Naive thymus-derived CD8-positive, alpha-beta T cell (primary cell): ENCODE data around the gene DYRK3. TPM values are rescaled to one million over a fixed set of nuclear protein-coding genes. Genes with fewer than 3 reads are reported as not detected.

Experiments used
- ATAC-seq, 2 donors: fragments of 150-1000 bp; cut with Tn5 transposase in 1 of 2; sonication (Bioruptor Pico), chemical (Tn5 transposase) in 1 of 2; 1 replicate in 1 of 2; 2 replicates in 1 of 2; pipeline ENCODE4 v1.10.0; 2021; ENCODE audit warnings: mild to moderate bottlenecking in 2 of 2, moderate library complexity in 2 of 2
- POLR2A ChIA-PET: fragments of 350-600 bp; sonication (Branson Sonifier 250); formaldehyde crosslinking; loops from one replicate; lab custom pipeline; 2021; ENCODE audit warnings: antibody characterized with exemption; lab: Charles Lee
- DNase-seq, 10 donors: peaks; one replicate each; pipeline versions ENCODE4 v3.0.0 to v3.0.0-alpha.2; 2020 to 2022
- H3K27ac Mint-ChIP-seq, 10 donors: one replicate each; pipeline ENCODE4 v1.8.0; 2020 to 2022; ENCODE audit warnings: mild to moderate bottlenecking in 10 of 10, mixed read lengths in 10 of 10, moderate library complexity in 4 of 10, inconsistent platforms in 1 of 10
- H3K27me3 Mint-ChIP-seq, 5 donors: one replicate each; pipeline ENCODE4 v1.8.0; 2021 to 2022; ENCODE audit warnings: mixed read lengths in 5 of 5
- H3K36me3 Mint-ChIP-seq, 3 donors: one replicate each; pipeline ENCODE4 v1.8.0; 2020 to 2022; ENCODE audit warnings: mixed read lengths in 3 of 3, mild to moderate bottlenecking in 2 of 3, inconsistent platforms in 1 of 3
- H3K4me1 Mint-ChIP-seq, 4 donors: one replicate each; pipeline ENCODE4 v1.8.0; 2021 to 2022; ENCODE audit warnings: mixed read lengths in 4 of 4
- H3K4me3 Mint-ChIP-seq, 10 donors: one replicate each; pipeline ENCODE4 v1.8.0; 2020 to 2022; ENCODE audit warnings: mild to moderate bottlenecking in 10 of 10, mixed read lengths in 10 of 10, moderate library complexity in 6 of 10, inconsistent platforms in 1 of 10
- H3K9me3 Mint-ChIP-seq, 9 donors: one replicate each; pipeline ENCODE4 v1.8.0; 2020 to 2022; ENCODE audit warnings: mixed read lengths in 9 of 9, mild to moderate bottlenecking in 3 of 9, inconsistent platforms in 1 of 9, moderate library complexity in 1 of 9
- polyA plus RNA-seq, 3 donors: library from polyadenylated mRNA; unstranded; fragments of 300-500 nt; fragmentation: Illumina TruSeq; gene quantifications; one replicate each; pipeline ENCODE4 v1.2.3, GENCODE V29; 2021
- total RNA-seq, 8 experiments: library from RNA in 2 of 8; stranded (reverse) in 2 of 8; gene quantifications; one replicate each; pipeline ENCODE4 v1.2.3 and lab custom pipeline; 2021 to 2026

DYRK3 gene
- total RNA-seq (under 1 TPM; 0.22 to 0.34 TPM), polyA plus RNA-seq (not detected), total RNA-seq (lab: John Stamatoyannopoulos, UW) (3.0 to 10.9 (median 6.3) reads per million in 6 experiments)

DNA sequence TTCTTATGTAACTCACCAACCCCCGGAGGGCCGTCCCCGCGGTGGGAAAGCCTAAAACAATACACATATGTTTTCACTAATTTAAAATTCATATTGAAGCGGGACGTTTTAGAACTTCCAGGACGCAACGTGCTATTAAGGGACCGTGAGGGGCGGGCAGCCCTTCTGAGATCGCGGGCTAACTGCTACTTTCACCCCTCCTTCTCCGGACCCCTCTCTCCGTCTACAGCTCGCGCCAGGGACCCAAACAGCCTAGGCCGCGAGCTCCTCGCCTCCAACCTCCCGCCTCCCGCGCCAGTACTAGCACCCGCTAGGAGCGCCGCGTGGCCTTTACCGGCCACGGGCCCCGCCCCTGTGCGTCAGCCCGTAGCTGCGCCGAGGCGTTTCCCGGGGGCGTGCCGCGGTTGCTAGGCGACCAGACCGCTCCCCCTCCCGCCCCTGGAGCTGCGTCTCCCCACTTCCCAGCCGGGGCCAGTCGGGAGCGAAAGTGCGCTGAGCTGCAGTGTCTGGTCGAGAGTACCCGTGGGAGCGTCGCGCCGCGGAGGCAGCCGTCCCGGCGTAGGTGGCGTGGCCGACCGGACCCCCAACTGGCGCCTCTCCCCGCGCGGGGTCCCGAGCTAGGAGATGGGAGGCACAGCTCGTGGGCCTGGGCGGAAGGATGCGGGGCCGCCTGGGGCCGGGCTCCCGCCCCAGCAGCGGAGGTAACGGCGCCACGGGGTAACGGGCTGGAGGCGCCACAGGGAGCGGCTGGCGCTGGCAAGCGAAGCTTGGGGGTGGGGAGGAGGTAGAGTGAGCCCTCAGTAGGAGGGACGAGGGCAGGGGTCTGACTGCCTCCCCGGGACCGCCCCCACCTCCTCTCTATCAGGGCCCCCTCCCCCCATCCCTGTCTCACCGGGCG is at the start of gene DYRK3:
Gene DYRK3 (plus strand): TSS at position 457 of the 898 bp plus-strand sequence. CDS start 168 bp downstream, at position 625.
- Mint-ChIP-seq H3K36me3 (no peaks in the 10 kb centered on the region), H3K4me1 (peaks cover 4 to 24% (median 16%) of the 10 kb centered on the region in 4 donors), H3K27ac (peak within 1 kb of the TSS; percentile 68 to 92 (median 87)), H3K27me3 (peaks cover 0 to 8% (median 6%) of the 10 kb centered on the region in 5 donors), H3K9me3 (no peaks in the 10 kb centered on the region), H3K4me3 (peak within 1 kb of the TSS; percentile 80 to 94 (median 90))
- ATAC-seq (peak; percentile 91 to 92), DNase-seq (peak; percentile 80 to 93 (median 83))
- POLR2A ChIA-PET, result interaction anchor here (0.6 to 2.1 kb wide), 8 partner anchors 23 to 952 kb away, joined by 3 to 9 read pairs (median 4); partner anchors contain the start of genes EIF2D and IKBKE

- H3K4me1 Mint-ChIP-seq, result peaks cover 27 to 77% (median 62%) of the 10 kb centered on the region in 4 donors
- H3K4me3 Mint-ChIP-seq, result no peak overlapping the region
- H3K27me3 Mint-ChIP-seq, result no peaks in the 10 kb centered on the region
- no peaks in the 10 kb centered on the region for H3K9me3 Mint-ChIP-seq
- H3K27ac Mint-ChIP-seq, result peak overlapping the region in 9 of 10 donors; percentile 40 to 99 (median 74)
- POLR2A ChIA-PET, result interaction anchor here (0.6 to 30.9 kb wide), 3 partner anchors 26 to 80 kb away, joined by 6 to 825 read pairs (median 25); no protein-coding TSS in a partner anchor
- DNase-seq, result no peak
- H3K36me3 Mint-ChIP-seq, result peaks cover 4 to 84% (median 21%) of the 10 kb centered on the region in 3 donors
- no peak for ATAC-seq
Observed at GRCh38 chr1:206586501-206587445, 48.6 kb upstream of the DYRK3 start.

DNA sequence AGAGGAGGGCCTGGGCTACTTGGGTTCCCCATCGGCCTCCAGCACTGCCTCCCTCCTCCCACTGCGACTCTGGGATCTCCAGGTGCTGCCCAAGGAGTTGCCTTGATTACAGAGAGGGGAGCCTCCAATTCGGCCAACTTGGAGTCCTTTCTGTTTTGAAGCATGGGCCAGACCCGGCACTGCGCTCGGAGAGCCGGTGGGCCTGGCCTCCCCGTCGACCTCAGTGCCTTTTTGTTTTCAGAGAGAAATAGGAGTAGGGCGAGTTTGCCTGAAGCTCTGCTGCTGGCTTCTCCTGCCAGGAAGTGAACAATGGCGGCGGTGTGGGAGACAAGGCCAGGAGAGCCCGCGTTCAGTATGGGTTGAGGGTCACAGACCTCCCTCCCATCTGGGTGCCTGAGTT is 47.4 kb upstream of the DYRK3 start:
- Mint-ChIP-seq H3K36me3 (peaks cover 4 to 92% (median 23%) of the 10 kb centered on the region in 3 donors), H3K4me1 (peaks cover 30 to 74% (median 60%) of the 10 kb centered on the region in 4 donors), H3K27ac (peak overlapping the region in 8 of 10 donors; percentile 37 to 99 (median 76)), H3K9me3 (no peaks in the 10 kb centered on the region), H3K27me3 (no peaks in the 10 kb centered on the region), H3K4me3 (peak overlapping the region in 1 of 10 donors; percentile 22)
- POLR2A ChIA-PET, result interaction anchor here (30.9 kb wide), 1 partner anchor 27 kb away, joined by 825 read pairs; no protein-coding TSS in a partner anchor
- DNase-seq (no peak), ATAC-seq (no peak)

DNA sequence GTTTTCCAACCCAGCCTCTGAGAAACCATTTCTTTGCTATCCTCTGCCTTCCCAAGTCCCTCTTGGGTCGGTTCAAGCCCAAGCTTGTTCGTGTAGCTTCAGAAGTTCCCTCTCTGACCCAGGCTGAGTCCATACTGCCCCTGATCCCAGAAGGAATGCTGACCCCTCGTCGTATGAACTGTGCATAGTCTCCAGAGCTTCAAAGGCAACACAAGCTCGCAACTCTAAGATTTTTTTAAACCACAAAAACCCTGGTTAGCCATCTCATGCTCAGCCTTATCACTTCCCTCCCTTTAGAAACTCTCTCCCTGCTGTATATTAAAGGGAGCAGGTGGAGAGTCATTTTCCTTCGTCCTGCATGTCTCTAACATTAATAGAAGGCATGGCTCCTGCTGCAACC is 46.8 kb upstream of the DYRK3 start:
- DNase-seq, result no peak
- no peaks in the 10 kb centered on the region for H3K9me3 Mint-ChIP-seq
- peak overlapping the region in 9 of 10 donors; percentile 33 to 99 (median 81) for H3K27ac Mint-ChIP-seq
- no peaks in the 10 kb centered on the region for H3K27me3 Mint-ChIP-seq
- no peak for ATAC-seq
- peaks cover 2 to 92% (median 18%) of the 10 kb centered on the region in 3 donors for H3K36me3 Mint-ChIP-seq
- POLR2A ChIA-PET, result interaction anchor here (30.9 kb wide), 1 partner anchor 28 kb away, joined by 825 read pairs; no protein-coding TSS in a partner anchor
- peak overlapping the region in 2 of 10 donors; percentile 37 to 48 for H3K4me3 Mint-ChIP-seq
- peaks cover 25 to 68% (median 57%) of the 10 kb centered on the region in 4 donors for H3K4me1 Mint-ChIP-seq

DNA sequence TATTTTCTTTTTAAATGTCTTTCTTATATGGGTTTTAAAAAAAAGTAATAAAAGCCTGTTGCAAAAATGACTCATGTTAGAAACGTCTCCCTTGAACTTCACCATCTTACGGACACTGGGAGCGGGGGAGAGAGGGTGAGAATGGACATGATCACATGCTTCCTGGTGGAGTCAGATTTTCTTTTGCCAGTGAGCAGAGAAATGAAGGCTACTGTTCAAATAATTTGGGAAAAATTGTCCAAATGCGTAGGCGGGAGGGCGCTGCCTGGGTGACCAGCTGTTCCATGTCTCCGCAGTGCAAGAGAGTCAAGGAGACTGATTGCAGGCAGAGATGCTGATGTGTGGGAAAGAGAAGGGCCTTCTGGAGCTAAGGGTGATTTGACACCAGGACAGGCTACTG is 46.1 kb upstream of the DYRK3 start:
- H3K9me3 Mint-ChIP-seq, result no peaks in the 10 kb centered on the region
- no peaks in the 10 kb centered on the region for H3K27me3 Mint-ChIP-seq
- H3K27ac Mint-ChIP-seq, result peak overlapping the region in 9 of 10 donors; percentile 51 to 99 (median 82)
- ATAC-seq (no peak), DNase-seq (no peak)
- peaks cover 28 to 64% (median 52%) of the 10 kb centered on the region in 4 donors for H3K4me1 Mint-ChIP-seq
- H3K36me3 Mint-ChIP-seq, result peaks cover 0 to 92% (median 17%) of the 10 kb centered on the region in 3 donors
- no peak overlapping the region for H3K4me3 Mint-ChIP-seq
- POLR2A ChIA-PET, result interaction anchor here (30.9 kb wide), 1 partner anchor 28 kb away, joined by 825 read pairs; no protein-coding TSS in a partner anchor

DNA sequence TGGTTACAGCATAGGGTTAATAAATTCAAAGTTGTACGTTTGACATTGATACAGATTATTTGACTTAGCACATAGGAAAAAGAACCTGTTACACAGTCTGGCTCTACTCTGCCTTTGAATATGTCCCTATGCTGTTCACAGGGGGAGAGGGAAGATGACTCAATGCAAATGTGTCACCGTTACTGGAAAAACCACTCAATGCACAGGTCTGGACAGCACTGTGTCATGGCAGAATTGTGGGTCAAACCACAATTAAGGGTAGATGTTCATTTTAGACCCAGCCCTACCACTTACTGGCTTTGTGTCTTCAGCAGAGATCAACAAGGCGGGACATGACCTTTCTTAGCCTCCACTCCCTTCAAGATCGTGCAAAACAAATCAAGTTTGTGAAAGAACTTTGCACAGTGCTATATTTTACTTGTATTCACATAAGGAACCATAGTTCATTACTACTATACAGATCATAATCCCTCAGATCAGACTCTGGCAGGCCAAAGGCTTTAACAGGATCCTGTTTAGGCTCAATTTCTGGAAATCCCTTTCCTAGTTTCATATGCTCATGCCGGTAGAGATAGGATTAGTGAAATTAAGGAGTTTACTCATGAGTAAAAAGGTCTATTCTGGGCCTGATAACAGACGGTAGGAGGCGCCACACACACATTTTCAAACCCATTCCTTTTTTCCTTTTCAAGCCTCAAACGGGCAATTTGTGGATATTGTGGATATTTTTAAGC is 45.1 kb upstream of the DYRK3 start:
- Mint-ChIP-seq H3K4me1 (peaks cover 25 to 57% (median 47%) of the 10 kb centered on the region in 4 donors), H3K36me3 (peaks cover 0 to 90% (median 13%) of the 10 kb centered on the region in 3 donors), H3K27ac (peak overlapping the region; percentile 31 to 99 (median 82)), H3K9me3 (no peaks in the 10 kb centered on the region), H3K27me3 (no peaks in the 10 kb centered on the region), H3K4me3 (peak overlapping the region in 4 of 10 donors; percentile 2 to 80 (median 38))
- DNase-seq, result peak in 2 of 10 donors; percentile 31 to 48
- POLR2A ChIA-PET, result interaction anchor here (30.9 kb wide), 1 partner anchor 29 kb away, joined by 825 read pairs; no protein-coding TSS in a partner anchor
- ATAC-seq, result peak; percentile 70 to 83

DNA sequence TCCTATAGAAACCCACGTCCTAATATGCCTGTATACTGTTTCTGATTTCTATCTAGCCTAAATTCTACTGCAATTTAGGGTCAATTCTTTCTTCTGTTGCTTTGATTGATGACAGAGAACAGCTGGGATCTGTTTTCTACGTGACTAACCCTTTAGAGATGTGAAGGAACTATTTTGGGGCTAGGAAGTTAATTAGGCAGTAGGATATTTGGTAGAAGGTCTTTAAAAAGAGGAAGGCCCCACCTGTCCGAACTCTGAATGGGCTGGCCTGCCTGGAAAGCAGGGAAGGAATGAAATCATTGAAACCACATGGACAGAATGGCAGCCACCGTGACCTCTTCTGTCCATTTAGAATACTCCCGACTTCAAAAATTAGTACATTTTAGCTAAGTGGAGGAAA is 44.1 kb upstream of the DYRK3 start:
- H3K36me3 Mint-ChIP-seq, result peaks cover 0 to 90% (median 14%) of the 10 kb centered on the region in 3 donors
- ATAC-seq, result no peak

DNA sequence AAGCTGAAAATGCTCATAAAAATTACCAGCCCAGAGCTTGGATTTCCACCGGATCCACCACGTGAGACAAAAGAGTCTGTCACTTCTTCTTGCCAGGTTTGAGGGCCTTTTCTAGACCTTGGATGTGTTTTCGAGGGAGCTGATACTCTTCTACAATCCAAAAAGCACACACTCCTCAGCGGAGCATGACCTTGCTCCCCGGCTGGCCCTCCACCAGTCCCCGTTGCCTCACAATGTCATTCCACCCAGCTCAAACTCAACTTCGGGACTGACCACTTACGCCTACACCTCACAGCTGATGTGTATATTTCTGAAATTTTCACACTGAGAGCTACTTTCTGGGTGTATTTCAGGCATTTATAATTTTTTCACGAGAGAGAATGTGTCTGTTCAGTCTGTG is 43.6 kb upstream of the DYRK3 start:
- peak overlapping the region in 9 of 10 donors; percentile 40 to 99 (median 89) for H3K27ac Mint-ChIP-seq
- H3K9me3 Mint-ChIP-seq, result no peaks in the 10 kb centered on the region
- DNase-seq (no peak), ATAC-seq (no peak)
- H3K4me3 Mint-ChIP-seq, result no peak overlapping the region
- H3K36me3 Mint-ChIP-seq, result peaks cover 0 to 88% (median 13%) of the 10 kb centered on the region in 3 donors
- POLR2A ChIA-PET, result interaction anchor here (0.7 to 1.3 kb wide), 4 partner anchors 16 to 85 kb away, joined by 3 to 4 read pairs (median 4); partner anchors contain the start of genes EIF2D and RASSF5
- peaks cover 26 to 52% (median 42%) of the 10 kb centered on the region in 4 donors for H3K4me1 Mint-ChIP-seq
- no peaks in the 10 kb centered on the region for H3K27me3 Mint-ChIP-seq

More for the DNA sequence above, 44.1 kb upstream of the DYRK3 start:
- no peaks in the 10 kb centered on the region for H3K27me3 Mint-ChIP-seq
- no peaks in the 10 kb centered on the region for H3K9me3 Mint-ChIP-seq
- H3K4me3 Mint-ChIP-seq, result no peak overlapping the region
- POLR2A ChIA-PET, result interaction anchor here (0.7 to 1.2 kb wide), 2 partner anchors 16 to 84 kb away, joined by 3 to 4 read pairs; partner anchors contain the start of gene RASSF5
- no peak for DNase-seq
- peak overlapping the region; percentile 6 to 99 (median 76) for H3K27ac Mint-ChIP-seq
- H3K4me1 Mint-ChIP-seq, result peaks cover 26 to 55% (median 44%) of the 10 kb centered on the region in 4 donors

GRCh38 chr1:206593351-206593925 is 41.9 kb upstream of the DYRK3 start:
- POLR2A ChIA-PET, result interaction anchor here (0.6 to 1.4 kb wide), 4 partner anchors 18 to 123 kb away, joined by 3 read pairs; partner anchors contain the start of gene IKBKE
- peaks cover 4 to 82% (median 13%) of the 10 kb centered on the region in 3 donors for H3K36me3 Mint-ChIP-seq

DNA sequence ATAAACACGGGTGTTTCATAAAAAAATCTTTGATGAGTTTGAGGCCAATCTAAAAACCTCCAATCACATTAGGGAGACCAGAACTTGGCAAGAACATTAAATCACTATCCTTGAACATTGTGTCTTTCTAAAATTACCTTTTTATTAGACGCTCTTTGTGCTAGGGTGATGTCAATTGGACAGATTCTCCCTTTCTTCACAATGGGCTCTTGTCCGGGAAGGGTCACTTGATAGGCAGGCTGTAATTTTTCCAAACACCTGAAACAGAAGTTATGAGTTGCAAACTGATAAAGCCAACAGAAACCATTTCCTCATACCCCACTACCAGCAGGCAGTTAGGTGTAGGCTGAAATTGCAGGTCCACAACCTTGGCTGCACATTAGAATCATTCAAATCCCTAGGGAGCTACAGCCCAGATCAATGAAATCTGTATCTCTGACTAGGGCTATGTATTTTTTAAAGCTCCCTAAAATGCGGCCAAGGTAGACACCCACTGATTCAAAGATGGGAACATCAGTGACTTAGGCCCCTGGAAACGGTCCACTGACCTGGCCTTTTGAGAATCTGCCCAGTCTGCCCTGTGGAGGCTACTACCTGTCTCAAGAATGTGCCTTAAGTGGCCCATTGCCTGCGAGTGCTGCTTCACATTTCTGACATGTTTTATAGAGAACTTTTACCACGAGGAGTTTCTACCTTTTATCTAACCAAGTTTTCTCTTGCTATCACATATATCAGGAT is 39.6 kb upstream of the DYRK3 start:
- H3K9me3 Mint-ChIP-seq, result no peaks in the 10 kb centered on the region
- no peak overlapping the region for H3K4me3 Mint-ChIP-seq
- H3K27me3 Mint-ChIP-seq, result no peaks in the 10 kb centered on the region
- peaks cover 16 to 25% (median 18%) of the 10 kb centered on the region in 4 donors for H3K4me1 Mint-ChIP-seq
- peaks cover 4 to 81% (median 18%) of the 10 kb centered on the region in 3 donors for H3K36me3 Mint-ChIP-seq
- ATAC-seq (no peak), DNase-seq (no peak)
- POLR2A ChIA-PET, result no interaction called here
- H3K27ac Mint-ChIP-seq, result peak overlapping the region in 9 of 10 donors; percentile 5 to 89 (median 40)

More at GRCh38 chr1:206593351-206593925, 41.9 kb upstream of the DYRK3 start:
- DNase-seq (no peak), ATAC-seq (no peak)
- Mint-ChIP-seq H3K27ac (peak overlapping the region; percentile 3 to 91 (median 81)), H3K27me3 (no peaks in the 10 kb centered on the region), H3K9me3 (no peaks in the 10 kb centered on the region), H3K4me1 (peaks cover 28 to 45% (median 39%) of the 10 kb centered on the region in 4 donors), H3K4me3 (no peak overlapping the region)
